B cell (primary cell): ENCODE results near the gene MALRD1.

Source experiments
- CTCF ChIP-seq: fragments of 200-600 bp; IDR thresholded peaks from one replicate; pipeline ENCODE4 v1.8.0; 2022; ENCODE audit warnings: antibody characterized with exemption, mild to moderate bottlenecking
- EZH2 ChIP-seq: IDR thresholded peaks from 2 replicates; pipeline ENCODE4 v1.6.1; 2012; ENCODE audit warnings: borderline replicate concordance, low read depth, mild to moderate bottlenecking, moderate library complexity, low read length; ENCODE audit not compliant: insufficient read depth, poor library complexity, severe bottlenecking

GRCh38 chr10:19411119-19411518 lies 362.5 kb downstream of the MALRD1 start:
- TF ChIP-seq CTCF (no peak), EZH2 (no peak)
